HL-60/S4 treated with retinoic acid at 250 ng/mL for 4 days and 3 days (cell line): ENCODE data around the gene IP6K3.

Experiments used
- in situ Hi-C: fragments of 300-500 bp; cut with MboI; formaldehyde crosslinking; loops from 2 replicates; pipeline ENCODE4 v1.7.0; 2022; ENCODE audit warnings: low sequenced_read_pairs

Gene IP6K3

GRCh38 chr6:33746651-33747100 lies at the start of gene IP6K3:
Gene IP6K3 (minus strand): TSS chr6:33746905. CDS start chr6:33735476, 11,429 bp downstream.
- in situ Hi-C loops = no loop called here

GRCh38 chr6:33794910-33795623 lies 48.4 kb upstream of the IP6K3 start:
- in situ Hi-C loops = no loop called here

GRCh38 chr6:33792981-33793380 lies 46.3 kb upstream of the IP6K3 start:
- in situ Hi-C loops = no loop called here

GRCh38 chr6:33791620-33792019 lies 44.9 kb upstream of the IP6K3 start:
- in situ Hi-C loops = no loop called here

GRCh38 chr6:33790910-33791309 lies 44.2 kb upstream of the IP6K3 start:
- in situ Hi-C loops = no loop called here

GRCh38 chr6:33790379-33790778 lies 43.7 kb upstream of the IP6K3 start:
- in situ Hi-C loops = no loop called here

- in situ Hi-C loops = no loop called here
These were observed 42.8 kb upstream of the IP6K3 start for GRCh38 chr6:33789550-33789895.

- in situ Hi-C loops = no loop called here
These were observed 42.2 kb upstream of the IP6K3 start, which contains the start of gene LEMD2 for GRCh38 chr6:33788694-33789549. Gene LEMD2 (minus strand): TSS chr6:33789130. CDS start chr6:33789116, 14 bp downstream.

GRCh38 chr6:33787954-33788693 lies 41.4 kb upstream of the IP6K3 start:
- in situ Hi-C loops = no loop called here

GRCh38 chr6:33787346-33787953 lies 40.7 kb upstream of the IP6K3 start:
- in situ Hi-C loops = no loop called here

GRCh38 chr6:33786736-33787135 lies 40.0 kb upstream of the IP6K3 start:
- in situ Hi-C loops = no loop called here

- in situ Hi-C loops = no loop called here
These were observed 39.1 kb upstream of the IP6K3 start for GRCh38 chr6:33785778-33786177.

- in situ Hi-C loops = no loop called here
These were observed 38.1 kb upstream of the IP6K3 start for GRCh38 chr6:33784787-33785186.

- in situ Hi-C loops = no loop called here
These were observed 37.2 kb upstream of the IP6K3 start for GRCh38 chr6:33783781-33784520.

GRCh38 chr6:33782561-33782960 lies 35.9 kb upstream of the IP6K3 start:
- in situ Hi-C loops = no loop called here

- in situ Hi-C loops = no loop called here
These were observed 34.6 kb upstream of the IP6K3 start for GRCh38 chr6:33781131-33781975.

- in situ Hi-C loops = loop anchor here (10.0 kb wide), 1 partner anchor 245 kb away; no protein-coding TSS in a partner anchor
These were observed 33.2 kb upstream of the IP6K3 start for GRCh38 chr6:33779895-33780294.

- in situ Hi-C loops = loop anchor here (10.0 kb wide), 1 partner anchor 246 kb away; no protein-coding TSS in a partner anchor
These were observed 32.6 kb upstream of the IP6K3 start for GRCh38 chr6:33779290-33779689.
